GM21526 (cell line): ENCODE data around the gene FLNB.

ENCODE experiments used
- ATAC-seq: cut with Tn5 transposase; IDR thresholded peaks from one replicate; pipeline ENCODE4 v1.9.1; 2021; ENCODE audit warnings: moderate library complexity; ENCODE audit not compliant: unreplicated experiment, low FRiP score

FLNB gene

DNA sequence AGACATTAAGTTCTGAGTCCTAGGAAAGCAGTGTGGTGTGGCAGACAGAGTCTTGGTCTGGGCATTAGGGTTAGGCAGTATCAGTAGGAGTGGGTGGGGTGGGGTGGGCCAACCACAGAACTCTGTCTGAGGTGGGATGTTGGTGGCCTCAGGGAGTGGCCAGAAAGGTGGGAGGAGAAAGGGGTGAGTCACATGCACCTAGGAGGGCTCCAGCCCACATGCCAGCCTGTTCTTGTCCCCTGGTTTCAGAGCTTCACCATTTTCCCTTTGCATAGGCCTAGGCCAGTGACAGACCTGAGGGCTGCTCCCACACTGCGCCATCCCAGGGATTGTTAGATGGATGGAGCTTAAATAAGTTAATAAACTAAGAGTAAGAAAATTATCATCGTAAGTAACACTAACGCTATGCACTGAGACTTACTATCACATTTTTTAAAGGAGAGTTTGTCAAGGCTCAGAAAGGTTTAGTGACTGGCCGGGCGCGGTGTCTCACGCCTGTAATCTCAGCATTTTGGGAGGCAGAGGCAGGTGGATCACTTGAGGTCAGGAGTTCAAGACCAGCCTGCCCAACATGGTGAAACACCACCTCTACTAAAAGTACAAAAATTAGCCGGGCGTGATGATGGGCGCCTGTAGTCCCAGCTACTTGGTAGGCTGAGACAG, 168.7 kb downstream of the FLNB start:
- no peak for ATAC-seq

GRCh38 chr3:58177747-58178527, 169.7 kb downstream of the FLNB start:
- ATAC-seq, result peak; percentile 77

GRCh38 chr3:58178528-58179234, 170.5 kb downstream of the FLNB start:
- ATAC-seq, result no peak

DNA sequence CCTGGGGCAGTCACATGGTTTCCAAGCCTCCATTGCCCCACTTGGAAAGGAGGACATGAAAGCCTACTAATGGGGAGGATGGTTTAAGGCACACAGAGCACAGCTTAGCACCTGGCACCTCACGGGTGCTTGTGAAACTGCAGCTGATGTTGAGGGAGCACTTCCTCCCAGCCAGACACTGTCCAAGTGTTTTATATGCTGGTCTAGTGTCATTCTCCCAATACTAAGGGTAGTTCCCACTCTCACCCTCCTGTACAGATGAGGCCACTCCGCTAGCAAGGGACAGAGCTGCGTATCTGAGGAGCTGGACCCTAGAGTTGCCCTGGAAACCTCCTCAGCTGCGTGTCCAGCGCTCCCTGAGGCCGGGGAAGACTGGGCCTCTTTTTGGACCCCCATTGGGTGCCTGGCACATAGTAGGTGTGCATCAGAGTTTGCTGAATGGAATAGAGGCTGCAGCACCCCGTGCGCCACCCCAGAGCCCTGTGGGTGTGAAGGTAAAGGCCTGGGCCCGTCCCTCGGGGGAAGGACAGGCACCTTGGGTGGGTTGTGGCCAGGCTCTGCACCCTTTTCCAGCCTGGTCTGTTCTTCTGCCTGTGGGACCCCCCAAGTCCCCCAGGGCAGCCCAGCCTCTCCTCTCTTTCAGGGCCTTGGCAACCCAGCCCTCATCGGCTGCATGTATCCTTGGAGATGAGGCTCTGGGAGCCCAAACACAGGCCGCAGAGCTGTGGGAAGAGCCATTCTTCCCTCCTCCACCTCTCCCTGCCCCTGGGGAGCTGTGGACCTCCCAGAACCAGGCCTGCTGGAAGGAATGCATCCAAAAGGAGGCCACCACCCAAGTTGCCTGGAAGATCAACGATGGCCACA, 171.2 kb downstream of the FLNB start:
- ATAC-seq, result no peak

- no peak for ATAC-seq
Measured at GRCh38 chr3:58180099-58180880, 172.1 kb downstream of the FLNB start.

GRCh38 chr3:58180940-58181587, 172.8 kb downstream of the FLNB start:
- no peak for ATAC-seq

GRCh38 chr3:58183221-58183620, 175.0 kb downstream of the FLNB start:
- ATAC-seq, result no peak

DNA sequence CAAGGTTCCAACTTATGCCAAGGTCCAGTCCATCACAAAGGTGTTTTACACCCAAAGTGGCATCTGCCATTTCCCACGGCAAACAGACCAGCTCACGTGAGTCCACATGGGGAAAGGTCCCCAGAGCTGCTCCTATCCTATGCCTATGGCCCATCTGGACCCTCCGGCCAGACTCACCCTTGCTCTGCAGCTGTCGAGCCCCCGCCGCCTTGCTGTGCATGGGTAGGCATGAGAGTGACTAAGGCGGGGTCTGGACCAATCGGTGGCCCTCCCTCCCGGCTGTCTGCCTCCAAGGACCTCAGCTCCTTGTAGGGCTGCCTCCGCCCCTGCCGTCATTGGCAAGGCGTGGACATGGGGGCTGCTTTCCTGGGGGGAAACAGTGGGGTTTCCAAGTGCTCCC, 175.7 kb downstream of the FLNB start:
- ATAC-seq, result no peak

GRCh38 chr3:58184309-58184981, 176.2 kb downstream of the FLNB start:
- ATAC-seq, result no peak

DNA sequence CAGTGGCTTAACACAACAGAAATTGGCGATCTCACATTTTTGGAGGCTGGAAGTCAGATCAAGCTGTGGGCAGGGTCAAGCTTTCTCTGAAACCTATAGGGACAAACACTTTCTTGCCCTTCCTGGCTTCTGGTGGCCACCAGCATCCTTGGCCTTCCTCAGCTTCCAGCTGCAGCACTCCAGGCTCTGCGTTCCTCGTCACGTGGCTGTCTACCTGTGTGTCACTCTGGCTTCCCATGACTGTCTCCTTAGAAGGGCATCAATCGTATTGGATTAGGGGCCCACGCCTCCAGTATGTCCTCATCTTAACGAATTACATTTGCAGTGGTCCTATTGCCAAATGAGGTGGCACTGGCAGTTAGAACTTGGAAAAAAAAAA, 176.7 kb downstream of the FLNB start:
- ATAC-seq, result no peak

- ATAC-seq, result no peak
Measured at GRCh38 chr3:58188173-58188564, 179.9 kb downstream of the FLNB start.

- no peak for ATAC-seq
Measured at GRCh38 chr3:58188921-58189451, 180.8 kb downstream of the FLNB start.

DNA sequence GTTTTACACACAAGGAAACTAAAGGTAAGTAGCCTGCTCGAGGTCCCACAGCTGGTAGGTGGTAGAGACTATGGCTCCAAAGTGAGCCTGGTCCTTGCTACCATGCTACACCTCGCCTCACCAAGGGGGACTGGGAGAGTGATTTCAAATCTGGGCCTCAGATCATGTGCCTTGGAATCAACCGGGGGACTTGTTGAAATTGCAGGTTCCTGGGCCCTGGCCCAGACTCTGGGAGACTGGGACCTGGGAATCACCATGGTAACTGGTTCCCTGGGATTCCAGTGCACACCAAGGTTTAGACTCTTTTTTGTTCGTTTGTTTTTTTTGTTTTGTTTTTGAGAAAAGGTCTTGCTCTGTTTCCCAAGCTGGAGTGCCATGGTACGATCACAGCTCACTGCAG, 181.5 kb downstream of the FLNB start:
- no peak for ATAC-seq

- ATAC-seq, result no peak
Measured at GRCh38 chr3:58190291-58190690, 182.1 kb downstream of the FLNB start.

DNA sequence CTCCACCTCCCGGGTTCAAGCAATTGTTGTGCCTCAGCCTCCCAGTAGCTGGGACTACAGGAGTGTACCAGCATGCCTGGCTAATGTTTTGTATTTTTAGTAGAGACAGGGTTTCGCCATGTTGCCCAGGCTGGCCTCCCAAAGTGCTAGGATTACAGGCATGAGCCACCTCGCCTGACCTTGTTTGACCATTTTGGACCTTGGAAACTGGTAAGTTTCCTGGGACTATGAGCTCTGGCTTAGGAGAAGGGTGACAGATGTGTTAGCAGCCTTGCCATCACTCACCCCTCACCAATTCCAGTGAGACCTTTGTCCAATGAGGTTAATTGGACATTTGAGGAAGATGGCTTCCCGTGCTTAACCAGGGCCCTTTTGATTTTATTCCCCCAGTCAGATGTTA, 182.7 kb downstream of the FLNB start:
- ATAC-seq, result no peak

DNA sequence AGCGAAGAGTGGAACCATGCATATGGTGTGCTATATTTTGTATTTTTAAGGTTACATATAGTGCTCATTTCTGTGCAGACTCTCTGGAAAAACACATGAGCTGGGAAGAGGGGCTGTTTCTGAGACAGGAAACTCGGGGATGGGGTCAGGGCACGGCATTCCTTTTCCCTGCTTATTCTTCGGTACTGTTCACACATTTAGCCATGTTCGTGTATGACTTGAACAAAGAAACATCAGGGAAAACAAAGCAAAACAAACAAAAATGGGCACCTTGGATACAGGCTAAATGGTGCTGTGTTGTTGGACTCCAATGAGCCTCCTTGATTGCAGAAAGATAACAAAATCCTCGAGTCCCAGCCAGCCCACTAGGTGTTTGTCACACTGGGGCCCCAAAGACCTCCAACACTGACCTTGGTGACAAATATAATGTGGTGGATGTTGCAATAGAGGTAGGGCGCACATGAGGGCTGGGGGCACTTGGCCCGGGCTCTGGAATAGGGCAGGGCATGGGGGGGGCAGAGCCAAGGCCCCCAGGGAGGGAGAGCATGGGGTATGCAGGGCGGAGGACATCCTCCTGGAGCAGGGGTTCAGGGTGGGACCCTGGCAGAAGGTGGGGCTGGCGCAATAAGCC, 183.3 kb downstream of the FLNB start:
- ATAC-seq, result no peak

GRCh38 chr3:58192069-58192468, 183.8 kb downstream of the FLNB start:
- no peak for ATAC-seq

- no peak for ATAC-seq
Measured at GRCh38 chr3:58193682-58194407, 185.6 kb downstream of the FLNB start.
